ENCODE data around the gene PROK1.
"Not testable (repeated sequence)": the region's sequence is repeated elsewhere in the genome, so short reads cannot be mapped to it uniquely, and the experiment has no call there.

PROK1 gene

DNA sequence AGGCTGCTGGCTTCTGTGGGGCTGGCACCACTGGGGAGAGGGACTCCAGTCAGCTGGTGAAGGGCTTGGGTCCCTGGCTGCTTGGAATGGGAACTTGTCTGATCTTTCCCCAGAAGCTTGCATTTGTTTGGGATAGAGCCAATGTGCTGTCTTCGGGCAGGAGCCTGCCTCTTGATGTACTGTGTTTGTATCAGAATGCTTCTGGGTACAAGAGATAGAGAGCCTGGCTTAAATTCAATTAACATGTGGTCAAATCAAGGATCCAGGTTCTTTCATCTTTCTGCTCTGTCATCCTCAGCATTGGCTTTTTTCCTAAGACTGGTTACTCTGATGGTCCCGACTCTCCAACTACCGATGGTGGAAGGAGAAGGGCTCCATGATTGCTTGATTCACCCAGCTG is 16.0 kb upstream of the PROK1 start:
- DNase-seq, result no peak

DNA sequence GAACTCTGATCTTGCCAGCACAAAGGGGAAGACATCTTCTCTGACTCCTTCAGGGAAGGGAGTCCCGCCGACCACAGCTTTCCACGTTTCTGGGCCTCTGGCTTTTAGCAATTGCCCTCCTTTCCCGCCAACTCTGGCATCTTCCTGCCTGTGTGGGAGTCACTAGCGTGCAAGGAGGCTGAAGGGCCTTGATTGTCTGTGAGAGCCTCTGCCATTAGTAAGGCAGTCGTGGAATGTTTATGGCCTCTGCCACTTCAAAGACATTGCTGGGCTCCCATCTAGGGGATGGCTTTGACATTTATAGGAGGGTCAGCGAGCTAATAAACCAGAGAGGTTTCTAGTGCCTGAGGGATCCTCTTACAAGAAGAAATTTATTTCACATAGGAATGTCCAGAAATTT is 14.3 kb upstream of the PROK1 start:
- no peak for DNase-seq

DNA sequence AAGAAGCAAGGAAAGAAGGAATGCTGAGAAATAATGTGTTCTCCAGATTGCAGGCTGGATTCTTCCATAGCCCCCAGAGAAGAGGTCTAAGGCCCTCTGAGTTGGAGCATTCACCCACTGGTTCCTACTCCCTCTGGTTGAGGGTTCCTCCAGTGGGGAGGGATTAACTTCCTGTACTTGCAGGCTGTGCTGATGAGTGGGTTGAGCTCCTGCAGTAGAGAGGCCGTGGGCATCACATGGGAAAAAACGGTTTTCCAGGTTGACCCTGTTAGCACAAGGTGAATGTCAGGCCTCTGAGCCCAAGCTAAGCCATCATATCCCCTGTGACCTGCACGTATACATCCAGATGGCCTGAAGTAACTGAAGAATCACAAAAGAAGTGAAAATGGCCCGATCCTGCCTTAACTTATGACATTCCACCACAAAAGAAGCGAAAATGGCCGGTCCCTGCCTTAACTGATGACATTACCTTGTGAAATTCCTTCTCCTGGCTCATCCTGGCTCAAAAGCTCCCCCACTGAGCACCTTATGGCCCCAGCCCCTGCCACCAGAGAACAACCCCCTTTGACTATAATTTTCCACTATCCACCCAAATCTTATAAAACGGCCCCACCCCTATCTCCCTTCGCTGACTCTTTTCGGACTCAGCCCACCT is 13.2 kb upstream of the PROK1 start:
- DNase-seq, result not testable (repeated sequence)

- no peak for DNase-seq
Observed at GRCh38 chr1:110438893-110439292, 12.1 kb upstream of the PROK1 start.

- not testable (repeated sequence) for DNase-seq
Observed at GRCh38 chr1:110439873-110440272, 11.1 kb upstream of the PROK1 start.

- DNase-seq, result no peak
Observed at GRCh38 chr1:110440877-110441276, 10.1 kb upstream of the PROK1 start.

DNA sequence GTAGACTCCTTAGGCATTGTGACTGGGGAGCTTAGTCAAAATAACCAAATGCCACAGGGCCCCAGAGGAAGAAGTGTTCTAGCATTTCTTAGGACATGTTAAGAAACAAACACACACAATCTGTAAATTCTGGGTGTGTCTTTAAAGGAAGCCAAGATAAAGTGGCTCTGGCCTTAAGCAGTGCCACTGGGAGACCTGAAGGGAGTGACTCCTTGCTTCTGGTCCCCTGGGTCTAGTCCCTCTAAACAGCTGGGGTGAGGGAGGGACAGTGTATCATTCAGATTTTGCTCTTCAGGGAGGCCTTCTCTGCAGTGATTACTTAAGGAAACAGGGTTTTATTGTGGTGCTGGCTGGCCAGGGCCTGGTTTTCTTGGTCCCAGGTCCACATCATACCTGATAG is 9.1 kb upstream of the PROK1 start:
- DNase-seq, result no peak

DNA sequence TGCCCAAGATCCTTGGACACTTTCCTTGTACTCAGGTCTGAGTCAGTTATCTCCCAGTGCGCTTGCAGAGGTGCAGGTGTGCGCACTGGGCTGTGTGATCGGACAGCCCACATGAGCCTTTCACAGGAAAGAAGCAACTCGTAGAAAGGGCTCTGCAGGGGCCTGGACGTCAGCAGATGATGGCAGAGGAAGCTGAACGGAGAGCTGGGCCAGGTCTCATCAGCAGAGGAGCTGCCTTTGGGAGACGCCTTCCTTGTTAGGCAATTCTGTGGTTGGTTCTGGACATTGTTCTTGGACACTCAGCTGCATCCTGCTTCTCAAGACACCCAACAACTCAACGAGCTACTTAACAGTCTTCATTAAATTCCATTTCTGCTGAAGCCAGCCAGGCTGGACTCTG is 7.5 kb upstream of the PROK1 start:
- no peak for DNase-seq

DNA sequence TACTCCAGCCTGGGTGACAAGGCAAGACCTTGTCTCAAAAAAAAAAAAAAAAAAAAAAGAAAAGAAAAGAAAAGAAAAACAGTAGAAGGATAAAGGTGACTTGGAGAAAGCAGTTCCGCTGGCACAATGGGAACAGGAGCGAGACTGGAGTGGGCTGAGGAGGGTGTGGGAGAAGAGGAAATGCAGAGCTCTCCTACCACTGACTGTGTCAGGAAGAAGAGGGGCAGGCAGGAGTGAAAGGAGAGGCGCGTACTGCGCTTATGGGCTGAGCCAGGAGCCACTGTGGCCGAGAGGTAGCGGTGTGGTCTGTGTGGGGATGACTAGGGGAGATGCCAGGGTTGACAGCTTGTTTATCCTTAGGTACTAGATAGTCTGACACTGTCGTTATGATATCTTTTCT is 6.4 kb upstream of the PROK1 start:
- DNase-seq, result no peak

- no peak for DNase-seq
Observed at GRCh38 chr1:110449661-110450651, 993 bp upstream of the PROK1 start.

DNA sequence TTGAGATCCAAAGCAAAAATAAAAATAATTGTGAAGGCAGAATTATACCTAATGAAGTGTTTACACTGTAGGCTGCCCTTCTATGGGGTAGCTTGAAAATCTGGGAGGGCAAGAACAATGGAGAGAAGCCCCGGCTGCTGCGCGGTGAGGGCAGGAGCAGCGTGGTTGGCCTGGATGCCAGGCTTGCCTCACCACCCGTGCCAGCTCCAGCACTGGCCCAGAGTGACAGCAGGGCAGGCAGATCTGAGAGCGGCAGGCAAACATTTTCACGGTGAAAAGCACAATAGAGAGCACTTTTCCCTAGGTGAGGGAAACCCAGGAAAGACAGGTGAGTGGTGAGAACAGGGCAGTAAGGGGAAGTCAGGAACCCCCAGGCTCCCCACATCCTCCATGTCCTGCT is 1.4 kb downstream of the PROK1 start:
- DNase-seq, result peak; percentile 4

DNA sequence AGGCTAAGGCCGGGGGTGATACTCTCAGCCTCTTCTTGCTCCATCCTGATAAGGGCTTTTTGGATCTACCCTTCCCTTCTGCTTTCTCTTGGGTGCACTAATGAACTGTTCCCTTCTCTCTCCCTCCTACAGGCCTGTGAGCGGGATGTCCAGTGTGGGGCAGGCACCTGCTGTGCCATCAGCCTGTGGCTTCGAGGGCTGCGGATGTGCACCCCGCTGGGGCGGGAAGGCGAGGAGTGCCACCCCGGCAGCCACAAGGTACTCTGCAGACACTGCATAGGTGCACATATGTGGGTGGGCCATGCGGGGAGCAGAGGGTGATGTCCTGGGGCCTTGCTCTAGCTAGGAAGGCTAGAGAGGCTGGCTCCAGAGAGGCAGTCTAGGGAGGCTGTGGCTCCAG is 2.9 kb downstream of the PROK1 start:
- no peak for DNase-seq

- no peak for DNase-seq
Observed at GRCh38 chr1:110454328-110454727, 3.4 kb downstream of the PROK1 start.

GRCh38 chr1:110455151-110455550 is 4.2 kb downstream of the PROK1 start:
- no peak for DNase-seq

GRCh38 chr1:110457206-110457605 is 6.3 kb downstream of the PROK1 start:
- DNase-seq, result no peak

DNA sequence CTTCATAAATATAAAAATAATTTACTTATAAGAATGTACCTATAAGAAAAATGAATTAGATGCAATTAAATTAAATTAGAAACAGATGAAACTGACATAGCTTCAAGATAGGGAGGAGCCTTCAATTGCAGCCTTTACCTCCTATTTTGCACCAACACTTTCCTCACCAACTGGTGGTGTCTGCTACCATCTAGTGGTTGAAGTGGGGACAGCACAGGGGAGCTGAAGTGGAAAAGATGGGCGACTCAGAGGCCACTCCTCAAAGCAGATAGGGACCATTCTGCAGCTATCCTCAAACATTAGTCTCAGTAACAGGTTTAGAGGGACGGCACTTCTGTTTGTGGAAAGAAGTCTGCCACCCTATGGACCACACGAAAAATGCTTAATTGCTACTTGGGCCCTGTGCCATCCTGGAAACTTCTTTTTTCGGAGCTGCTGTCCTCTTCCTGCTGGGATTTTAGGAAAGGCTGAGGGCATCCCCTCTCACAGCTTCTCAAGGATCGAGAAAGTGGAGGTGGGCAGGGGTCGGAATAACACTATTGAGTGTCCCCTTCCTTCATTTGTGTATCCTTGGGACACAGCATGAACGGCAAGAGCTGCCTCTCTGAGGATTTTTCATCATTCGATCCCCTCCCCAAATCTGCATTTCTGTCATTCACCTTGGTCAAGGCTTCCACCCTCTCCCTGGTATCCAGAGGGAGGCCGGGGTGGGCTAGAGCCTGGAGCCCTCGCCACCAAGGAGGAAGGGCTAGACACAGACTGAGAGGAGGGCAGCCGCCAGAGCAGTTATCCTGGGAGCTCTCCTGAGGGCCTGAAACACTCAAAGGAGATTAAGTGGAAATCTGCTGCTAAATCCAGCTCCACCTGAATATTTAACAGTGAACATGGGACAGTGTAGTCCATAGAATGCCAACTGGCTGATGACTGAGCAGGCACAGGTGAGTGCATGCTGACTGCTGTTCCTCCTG is 9.6 kb downstream of the PROK1 start:
- peak; percentile 65 for DNase-seq

DNA sequence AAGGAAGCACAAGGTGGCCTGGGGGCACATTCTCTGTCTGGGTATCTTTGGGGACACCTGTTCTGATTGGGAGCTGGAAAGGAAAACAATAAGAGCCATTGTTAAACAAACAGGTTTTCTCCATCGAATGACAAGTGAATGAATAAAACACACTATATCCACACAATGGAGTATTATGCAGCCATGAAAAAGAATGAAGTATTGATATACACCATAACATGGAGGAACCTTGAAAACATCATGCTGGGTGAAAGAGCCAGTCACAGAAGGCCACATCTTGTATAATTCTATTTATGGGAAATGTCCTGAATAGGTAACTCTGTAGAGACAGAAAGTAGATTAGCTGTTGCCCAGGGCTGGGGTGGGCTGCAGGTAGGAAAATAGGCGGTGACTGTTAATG is 11.1 kb downstream of the PROK1 start:
- DNase-seq, result no peak

DNA sequence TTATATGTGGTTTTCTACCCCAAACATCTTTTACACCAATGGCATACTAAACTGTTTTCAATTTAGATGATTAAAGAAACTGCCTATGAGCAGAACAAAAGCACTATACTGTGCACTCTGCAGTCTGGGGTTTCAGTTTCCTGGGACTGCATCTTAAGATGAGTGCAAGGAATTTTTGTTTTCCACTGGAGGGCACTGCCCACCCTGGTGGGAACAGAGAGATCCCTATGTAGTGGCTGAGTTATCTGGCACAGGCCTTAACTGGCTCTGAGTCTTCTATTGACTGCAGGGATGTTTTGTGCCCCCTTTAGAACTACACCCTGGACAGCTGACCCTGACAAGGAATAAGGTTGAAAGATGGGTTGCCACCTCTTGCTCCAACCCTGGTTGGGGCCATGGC is 12.0 kb downstream of the PROK1 start:
- DNase-seq, result no peak

GRCh38 chr1:110463725-110464124 is 12.8 kb downstream of the PROK1 start:
- no peak for DNase-seq

GRCh38 chr1:110464340-110464739 is 13.4 kb downstream of the PROK1 start:
- no peak for DNase-seq

DNA sequence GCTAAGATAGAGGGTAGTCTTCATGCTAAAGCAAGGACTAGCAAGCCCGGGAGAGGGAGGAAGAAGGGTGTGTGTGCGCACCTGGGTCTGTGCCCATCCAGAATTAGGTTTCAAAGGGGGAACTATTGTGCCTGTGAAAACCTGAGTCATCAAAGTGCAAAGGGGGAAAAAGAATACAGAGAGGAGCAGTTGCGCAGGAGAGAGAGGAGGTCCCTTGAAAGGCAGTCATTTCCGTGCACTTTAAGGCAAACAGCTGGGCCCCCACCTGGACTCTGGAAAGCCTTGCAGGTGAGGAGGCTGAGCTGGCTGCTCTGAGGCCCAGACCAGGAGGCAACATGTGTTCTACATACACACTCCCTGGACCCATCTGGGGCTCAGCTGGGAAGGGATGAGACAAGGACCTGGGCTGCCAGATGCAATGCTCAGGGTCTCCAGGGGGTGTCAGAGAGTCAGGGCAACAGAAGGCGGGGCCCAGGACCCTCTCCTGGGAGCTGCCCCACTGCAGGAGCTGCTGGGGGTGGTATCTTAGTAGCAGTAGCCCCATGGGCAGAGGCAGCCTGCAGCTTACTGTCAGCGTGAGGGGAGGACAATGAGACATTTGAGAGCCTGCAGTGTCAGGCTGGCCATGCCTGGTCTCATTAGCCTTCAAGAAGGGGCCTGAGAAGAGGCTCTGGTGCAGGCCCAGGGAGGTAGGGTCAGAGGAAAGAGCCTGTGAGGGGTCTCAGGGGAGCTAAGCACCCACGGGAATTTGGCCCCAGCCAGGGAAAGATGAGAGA is 14.3 kb downstream of the PROK1 start:
- DNase-seq, result no peak

DNA sequence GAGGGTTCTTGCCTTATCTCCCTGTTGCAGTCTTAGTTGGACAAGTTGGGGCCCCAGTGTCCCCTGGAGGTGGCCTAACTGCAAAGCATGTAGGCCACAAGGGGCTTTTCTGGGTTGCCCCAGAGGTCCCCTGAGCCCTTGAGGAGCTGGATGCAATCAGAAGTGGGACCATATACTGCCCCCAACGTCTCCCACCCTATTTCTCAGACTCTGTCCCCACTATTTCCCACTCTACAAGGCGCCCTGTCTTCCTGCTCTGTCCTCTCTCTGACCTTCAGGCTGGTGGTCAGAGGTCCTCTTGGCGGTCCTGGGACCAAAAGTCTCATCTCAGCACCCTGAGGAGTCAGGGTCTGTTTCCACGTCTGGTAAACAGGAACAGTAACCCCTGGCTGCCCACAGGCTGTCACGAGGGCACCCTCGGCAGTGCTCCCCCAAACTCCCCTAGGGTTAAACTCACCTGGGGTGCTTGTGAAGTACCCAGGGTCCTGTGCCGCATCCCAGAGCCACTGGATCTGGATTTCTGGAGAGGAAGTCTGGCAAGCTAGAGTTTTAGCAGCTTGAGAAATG is 14.9 kb downstream of the PROK1 start:
- DNase-seq, result no peak

Measured in NCI-H774 (cell line).